ENCODE results near the gene NTRK2. TPM values are rescaled to one million over a fixed set of nuclear protein-coding genes. Genes with fewer than 3 reads are reported as not detected.

NTRK2 gene
- total and polyA plus RNA-seq, 2 experiments from 2014 or later = 0.03 TPM; not detected in 1

DNA sequence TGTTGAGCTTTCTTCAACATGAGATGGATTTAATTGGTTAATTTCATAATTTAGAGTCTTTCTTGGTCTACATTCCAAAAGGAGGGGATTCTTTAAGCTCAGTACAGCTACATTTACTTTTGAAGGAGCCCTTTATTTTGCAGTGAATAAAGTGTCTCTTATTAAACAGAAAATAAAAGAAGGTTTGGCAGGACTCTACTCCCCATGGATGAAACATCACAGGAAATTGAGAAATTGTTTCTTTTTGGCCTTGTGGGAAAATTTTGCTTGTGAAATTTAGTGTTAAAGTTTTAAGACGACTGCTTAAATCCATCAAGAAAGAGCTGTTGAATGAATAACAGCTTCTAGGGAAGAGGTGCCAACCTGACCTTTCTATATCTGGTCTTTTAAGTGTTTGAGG, 187.7 kb downstream of the NTRK2 start:
- H3K4me2 ChIP-seq = no peak overlapping the region
- no peak overlapping the region; the same call in 1 of the 2 replicates for H3K27ac Mint-ChIP-seq
- no peaks in the 10 kb centered on the region for H3K27me3 ChIP-seq (ENCODE audit: insufficient read depth)
- peaks cover 5% of the 10 kb centered on the region for H3K9me2 ChIP-seq (ENCODE audit: insufficient read depth)
- no peaks in the 10 kb centered on the region for H3K9me3 Mint-ChIP-seq
- H3K4me3 Mint-ChIP-seq = no peak overlapping the region
- H3K36me3 Mint-ChIP-seq (ENCODE audit: low read depth) = no peaks in the 10 kb centered on the region; the same call in 2 of the 3 replicates
- peaks cover 66% of the 10 kb centered on the region for H3K4me1 Mint-ChIP-seq
- H3K36me3 ChIP-seq (ENCODE audit: insufficient read depth) = no peaks in the 10 kb centered on the region
- H3K27ac ChIP-seq (ENCODE audit: low read depth) = no peak overlapping the region
- no peaks in the 10 kb centered on the region for H3F3A ChIP-seq (replicated peaks; ENCODE audit: low read depth)
- H3K4me1 ChIP-seq (ENCODE audit: insufficient read depth) = peaks cover 32% of the 10 kb centered on the region
- no peaks in the 10 kb centered on the region for H4K20me1 ChIP-seq (replicated peaks; ENCODE audit: insufficient read depth)
- H2AFZ ChIP-seq = no peak overlapping the region
- H3K27me3 Mint-ChIP-seq (ENCODE audit: insufficient read depth, low read depth, poor library complexity) = peaks cover 13% of the 10 kb centered on the region
- H3K4me3 ChIP-seq = no peak overlapping the region
- DNase-seq (ENCODE audit: low spot score) = no peak
- ATAC-seq = no peak
- TF ChIP-seq CREB1 (CRISPR knock-in tag; IDR thresholded peaks at IDR 0.05; ENCODE audit: low read depth) (no peak), EZH2phosphoT487 (IDR thresholded peaks at IDR 0.05; ENCODE audit: unreplicated experiment) (no peak)
- TF ChIP-seq, protein P1, sequence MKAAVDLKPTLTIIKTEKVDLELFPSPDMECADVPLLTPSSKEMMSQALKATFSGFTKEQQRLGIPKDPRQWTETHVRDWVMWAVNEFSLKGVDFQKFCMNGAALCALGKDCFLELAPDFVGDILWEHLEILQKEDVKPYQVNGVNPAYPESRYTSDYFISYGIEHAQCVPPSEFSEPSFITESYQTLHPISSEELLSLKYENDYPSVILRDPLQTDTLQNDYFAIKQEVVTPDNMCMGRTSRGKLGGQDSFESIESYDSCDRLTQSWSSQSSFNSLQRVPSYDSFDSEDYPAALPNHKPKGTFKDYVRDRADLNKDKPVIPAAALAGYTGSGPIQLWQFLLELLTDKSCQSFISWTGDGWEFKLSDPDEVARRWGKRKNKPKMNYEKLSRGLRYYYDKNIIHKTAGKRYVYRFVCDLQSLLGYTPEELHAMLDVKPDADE (IDR thresholded peaks at IDR 0.05) = no peak
- H3K79me2 ChIP-seq (replicated peaks; ENCODE audit: insufficient read depth) = no peaks in the 10 kb centered on the region

DNA sequence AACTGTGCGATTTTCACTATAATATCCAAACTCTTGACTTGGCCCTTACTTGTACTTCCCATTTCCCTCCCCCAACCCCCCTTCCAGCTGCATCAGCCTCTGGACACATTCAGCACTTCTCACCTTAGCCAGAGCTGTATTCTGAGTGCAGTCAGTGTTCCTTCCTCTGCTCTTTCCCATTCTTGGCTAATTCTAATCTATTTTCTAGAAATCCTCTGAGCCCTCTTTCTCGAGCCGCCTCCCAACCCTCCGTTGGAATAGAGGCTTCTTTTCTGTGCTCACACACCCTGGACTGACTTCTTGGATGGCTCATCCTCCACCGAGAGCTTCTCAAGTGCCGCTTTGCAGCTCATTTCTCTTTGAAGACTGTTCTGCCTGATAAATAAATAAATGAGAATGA, 188.8 kb downstream of the NTRK2 start:
- H3K27me3 ChIP-seq (ENCODE audit: insufficient read depth) = no peaks in the 10 kb centered on the region
- H3K36me3 Mint-ChIP-seq (ENCODE audit: low read depth) = no peaks in the 10 kb centered on the region
- ATAC-seq (no peak), DNase-seq (ENCODE audit: low spot score) (no peak)
- H3K4me3 ChIP-seq = no peak overlapping the region
- peaks cover 6% of the 10 kb centered on the region for H3K9me2 ChIP-seq (ENCODE audit: insufficient read depth)
- H4K20me1 ChIP-seq (replicated peaks; ENCODE audit: insufficient read depth) = no peaks in the 10 kb centered on the region
- no peak overlapping the region for H3K4me2 ChIP-seq
- H3K4me3 Mint-ChIP-seq = no peak overlapping the region
- H3K79me2 ChIP-seq (replicated peaks; ENCODE audit: insufficient read depth) = no peaks in the 10 kb centered on the region
- no peaks in the 10 kb centered on the region for H3K36me3 ChIP-seq (ENCODE audit: insufficient read depth)
- H3K9me3 Mint-ChIP-seq = no peaks in the 10 kb centered on the region
- H3K27ac Mint-ChIP-seq = no peak overlapping the region
- H3K4me1 Mint-ChIP-seq = peaks cover 66% of the 10 kb centered on the region
- no peak overlapping the region; the same call in 1 of the 2 replicates for H2AFZ ChIP-seq
- H3K27ac ChIP-seq (ENCODE audit: low read depth) = no peak overlapping the region
- H3K27me3 Mint-ChIP-seq (ENCODE audit: insufficient read depth, low read depth, poor library complexity) = peaks cover 15% of the 10 kb centered on the region
- H3F3A ChIP-seq (replicated peaks; ENCODE audit: low read depth) = no peaks in the 10 kb centered on the region
- peaks cover 38% of the 10 kb centered on the region for H3K4me1 ChIP-seq (ENCODE audit: insufficient read depth)
- TF ChIP-seq, protein P2, sequence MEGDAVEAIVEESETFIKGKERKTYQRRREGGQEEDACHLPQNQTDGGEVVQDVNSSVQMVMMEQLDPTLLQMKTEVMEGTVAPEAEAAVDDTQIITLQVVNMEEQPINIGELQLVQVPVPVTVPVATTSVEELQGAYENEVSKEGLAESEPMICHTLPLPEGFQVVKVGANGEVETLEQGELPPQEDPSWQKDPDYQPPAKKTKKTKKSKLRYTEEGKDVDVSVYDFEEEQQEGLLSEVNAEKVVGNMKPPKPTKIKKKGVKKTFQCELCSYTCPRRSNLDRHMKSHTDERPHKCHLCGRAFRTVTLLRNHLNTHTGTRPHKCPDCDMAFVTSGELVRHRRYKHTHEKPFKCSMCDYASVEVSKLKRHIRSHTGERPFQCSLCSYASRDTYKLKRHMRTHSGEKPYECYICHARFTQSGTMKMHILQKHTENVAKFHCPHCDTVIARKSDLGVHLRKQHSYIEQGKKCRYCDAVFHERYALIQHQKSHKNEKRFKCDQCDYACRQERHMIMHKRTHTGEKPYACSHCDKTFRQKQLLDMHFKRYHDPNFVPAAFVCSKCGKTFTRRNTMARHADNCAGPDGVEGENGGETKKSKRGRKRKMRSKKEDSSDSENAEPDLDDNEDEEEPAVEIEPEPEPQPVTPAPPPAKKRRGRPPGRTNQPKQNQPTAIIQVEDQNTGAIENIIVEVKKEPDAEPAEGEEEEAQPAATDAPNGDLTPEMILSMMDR (conservative IDR thresholded peaks at IDR 0.05; ENCODE audit: low read depth in 2 of 2) = no peak
- TF ChIP-seq, protein P3, sequence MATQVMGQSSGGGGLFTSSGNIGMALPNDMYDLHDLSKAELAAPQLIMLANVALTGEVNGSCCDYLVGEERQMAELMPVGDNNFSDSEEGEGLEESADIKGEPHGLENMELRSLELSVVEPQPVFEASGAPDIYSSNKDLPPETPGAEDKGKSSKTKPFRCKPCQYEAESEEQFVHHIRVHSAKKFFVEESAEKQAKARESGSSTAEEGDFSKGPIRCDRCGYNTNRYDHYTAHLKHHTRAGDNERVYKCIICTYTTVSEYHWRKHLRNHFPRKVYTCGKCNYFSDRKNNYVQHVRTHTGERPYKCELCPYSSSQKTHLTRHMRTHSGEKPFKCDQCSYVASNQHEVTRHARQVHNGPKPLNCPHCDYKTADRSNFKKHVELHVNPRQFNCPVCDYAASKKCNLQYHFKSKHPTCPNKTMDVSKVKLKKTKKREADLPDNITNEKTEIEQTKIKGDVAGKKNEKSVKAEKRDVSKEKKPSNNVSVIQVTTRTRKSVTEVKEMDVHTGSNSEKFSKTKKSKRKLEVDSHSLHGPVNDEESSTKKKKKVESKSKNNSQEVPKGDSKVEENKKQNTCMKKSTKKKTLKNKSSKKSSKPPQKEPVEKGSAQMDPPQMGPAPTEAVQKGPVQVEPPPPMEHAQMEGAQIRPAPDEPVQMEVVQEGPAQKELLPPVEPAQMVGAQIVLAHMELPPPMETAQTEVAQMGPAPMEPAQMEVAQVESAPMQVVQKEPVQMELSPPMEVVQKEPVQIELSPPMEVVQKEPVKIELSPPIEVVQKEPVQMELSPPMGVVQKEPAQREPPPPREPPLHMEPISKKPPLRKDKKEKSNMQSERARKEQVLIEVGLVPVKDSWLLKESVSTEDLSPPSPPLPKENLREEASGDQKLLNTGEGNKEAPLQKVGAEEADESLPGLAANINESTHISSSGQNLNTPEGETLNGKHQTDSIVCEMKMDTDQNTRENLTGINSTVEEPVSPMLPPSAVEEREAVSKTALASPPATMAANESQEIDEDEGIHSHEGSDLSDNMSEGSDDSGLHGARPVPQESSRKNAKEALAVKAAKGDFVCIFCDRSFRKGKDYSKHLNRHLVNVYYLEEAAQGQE (IDR thresholded peaks at IDR 0.05; ENCODE audit: unreplicated experiment) = no peak
- TF ChIP-seq POLR2AphosphoS5 (IDR thresholded peaks at IDR 0.05; ENCODE audit: low read depth) = no peak
- TF ChIP-seq, protein P4, sequence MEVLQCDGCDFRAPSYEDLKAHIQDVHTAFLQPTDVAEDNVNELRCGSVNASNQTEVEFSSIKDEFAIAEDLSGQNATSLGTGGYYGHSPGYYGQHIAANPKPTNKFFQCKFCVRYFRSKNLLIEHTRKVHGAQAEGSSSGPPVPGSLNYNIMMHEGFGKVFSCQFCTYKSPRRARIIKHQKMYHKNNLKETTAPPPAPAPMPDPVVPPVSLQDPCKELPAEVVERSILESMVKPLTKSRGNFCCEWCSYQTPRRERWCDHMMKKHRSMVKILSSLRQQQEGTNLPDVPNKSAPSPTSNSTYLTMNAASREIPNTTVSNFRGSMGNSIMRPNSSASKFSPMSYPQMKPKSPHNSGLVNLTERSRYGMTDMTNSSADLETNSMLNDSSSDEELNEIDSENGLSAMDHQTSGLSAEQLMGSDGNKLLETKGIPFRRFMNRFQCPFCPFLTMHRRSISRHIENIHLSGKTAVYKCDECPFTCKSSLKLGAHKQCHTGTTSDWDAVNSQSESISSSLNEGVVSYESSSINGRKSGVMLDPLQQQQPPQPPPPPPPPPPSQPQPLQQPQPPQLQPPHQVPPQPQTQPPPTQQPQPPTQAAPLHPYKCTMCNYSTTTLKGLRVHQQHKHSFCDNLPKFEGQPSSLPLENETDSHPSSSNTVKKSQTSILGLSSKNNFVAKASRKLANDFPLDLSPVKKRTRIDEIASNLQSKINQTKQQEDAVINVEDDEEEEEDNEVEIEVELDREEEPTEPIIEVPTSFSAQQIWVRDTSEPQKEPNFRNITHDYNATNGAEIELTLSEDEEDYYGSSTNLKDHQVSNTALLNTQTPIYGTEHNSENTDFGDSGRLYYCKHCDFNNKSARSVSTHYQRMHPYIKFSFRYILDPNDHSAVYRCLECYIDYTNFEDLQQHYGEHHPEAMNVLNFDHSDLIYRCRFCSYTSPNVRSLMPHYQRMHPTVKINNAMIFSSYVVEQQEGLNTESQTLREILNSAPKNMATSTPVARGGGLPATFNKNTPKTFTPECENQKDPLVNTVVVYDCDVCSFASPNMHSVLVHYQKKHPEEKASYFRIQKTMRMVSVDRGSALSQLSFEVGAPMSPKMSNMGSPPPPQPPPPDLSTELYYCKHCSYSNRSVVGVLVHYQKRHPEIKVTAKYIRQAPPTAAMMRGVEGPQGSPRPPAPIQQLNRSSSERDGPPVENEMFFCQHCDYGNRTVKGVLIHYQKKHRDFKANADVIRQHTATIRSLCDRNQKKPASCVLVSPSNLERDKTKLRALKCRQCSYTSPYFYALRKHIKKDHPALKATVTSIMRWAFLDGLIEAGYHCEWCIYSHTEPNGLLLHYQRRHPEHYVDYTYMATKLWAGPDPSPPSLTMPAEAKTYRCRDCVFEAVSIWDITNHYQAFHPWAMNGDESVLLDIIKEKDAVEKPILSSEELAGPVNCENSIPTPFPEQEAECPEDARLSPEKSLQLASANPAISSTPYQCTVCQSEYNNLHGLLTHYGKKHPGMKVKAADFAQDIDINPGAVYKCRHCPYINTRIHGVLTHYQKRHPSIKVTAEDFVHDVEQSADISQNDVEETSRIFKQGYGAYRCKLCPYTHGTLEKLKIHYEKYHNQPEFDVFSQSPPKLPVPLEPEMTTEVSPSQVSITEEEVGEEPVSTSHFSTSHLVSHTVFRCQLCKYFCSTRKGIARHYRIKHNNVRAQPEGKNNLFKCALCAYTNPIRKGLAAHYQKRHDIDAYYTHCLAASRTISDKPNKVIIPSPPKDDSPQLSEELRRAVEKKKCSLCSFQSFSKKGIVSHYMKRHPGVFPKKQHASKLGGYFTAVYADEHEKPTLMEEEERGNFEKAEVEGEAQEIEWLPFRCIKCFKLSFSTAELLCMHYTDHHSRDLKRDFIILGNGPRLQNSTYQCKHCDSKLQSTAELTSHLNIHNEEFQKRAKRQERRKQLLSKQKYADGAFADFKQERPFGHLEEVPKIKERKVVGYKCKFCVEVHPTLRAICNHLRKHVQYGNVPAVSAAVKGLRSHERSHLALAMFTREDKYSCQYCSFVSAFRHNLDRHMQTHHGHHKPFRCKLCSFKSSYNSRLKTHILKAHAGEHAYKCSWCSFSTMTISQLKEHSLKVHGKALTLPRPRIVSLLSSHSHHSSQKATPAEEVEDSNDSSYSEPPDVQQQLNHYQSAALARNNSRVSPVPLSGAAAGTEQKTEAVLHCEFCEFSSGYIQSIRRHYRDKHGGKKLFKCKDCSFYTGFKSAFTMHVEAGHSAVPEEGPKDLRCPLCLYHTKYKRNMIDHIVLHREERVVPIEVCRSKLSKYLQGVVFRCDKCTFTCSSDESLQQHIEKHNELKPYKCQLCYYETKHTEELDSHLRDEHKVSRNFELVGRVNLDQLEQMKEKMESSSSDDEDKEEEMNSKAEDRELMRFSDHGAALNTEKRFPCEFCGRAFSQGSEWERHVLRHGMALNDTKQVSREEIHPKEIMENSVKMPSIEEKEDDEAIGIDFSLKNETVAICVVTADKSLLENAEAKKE (CRISPR knock-in tag; IDR thresholded peaks at IDR 0.05) = no peak
- TF ChIP-seq CREB1 (CRISPR knock-in tag; IDR thresholded peaks at IDR 0.05; ENCODE audit: low read depth) = no peak
- no peak for TF ChIP-seq JUNB (IDR thresholded peaks at IDR 0.05; ENCODE audit: unreplicated experiment)
- no peak for TF ChIP-seq ZNF114 (CRISPR knock-in tag; IDR thresholded peaks at IDR 0.05)

Measured in GM23338 (cell line).